Measurements from ENCODE around the gene MT1H. TPM values are rescaled to one million over a fixed set of nuclear protein-coding genes. Genes with fewer than 3 reads are reported as not detected.
"Not testable (repeated sequence)": the region's sequence is repeated elsewhere in the genome, so short reads cannot be mapped to it uniquely, and the experiment has no call there.

MT1H gene
- total RNA-seq, 2 experiments from 2014 or later: not detected

- Histone ChIP-seq H3K27ac (ENCODE audit: low read depth in 1 of 2, low read length in 2 of 2) (no peak within 1 kb of the TSS), H3K4me3 (ENCODE audit: low read length) (no peak within 1 kb of the TSS), H3K36me3 (ENCODE audit: insufficient read depth, low read length) (no peaks in the 10 kb centered on the region), H3K9me3 (ENCODE audit: control insufficient read depth in 1 of 2, insufficient read depth in 1 of 2, low read length in 2 of 2) (peaks cover 0 to 11% of the 10 kb centered on the region in 2 experiments), H3K27me3 (ENCODE audit: control insufficient read depth in 1 of 2, insufficient read depth in 2 of 2, low read length in 2 of 2) (peaks cover 48 to 59% of the 10 kb centered on the region in 2 experiments), H3K4me1 (ENCODE audit: insufficient read depth, low read length) (peaks cover 27% of the 10 kb centered on the region)
- DNase-seq: peak in 5 of 14 experiments; percentile 4 to 47 (median 20)
- POLR2A ChIA-PET: interaction anchor here (2.4 kb wide), 1 partner anchor 15 kb away, joined by 11 read pairs; the partner anchor contains the start of gene MT1X
- no peak for TF ChIP-seq CTCF (IDR thresholded peaks at IDR 0.05)
- ATAC-seq (ENCODE audit: poor library complexity): peak; percentile 41
- H3K27ac Mint-ChIP-seq: no peak within 1 kb of the TSS
- H3K36me3 Mint-ChIP-seq (ENCODE audit: low read depth): no peaks in the 10 kb centered on the region
- intact Hi-C loops (cut with DNase I, micrococcal nuclease): no loop called here
- H3K27me3 Mint-ChIP-seq: peaks cover 96% of the 10 kb centered on the region
- peaks cover 22% of the 10 kb centered on the region for H3K4me1 Mint-ChIP-seq (ENCODE audit: low read depth)
- H3K4me3 Mint-ChIP-seq: peak within 1 kb of the TSS; percentile 34
- CTCF ChIA-PET: no interaction called here
- H3K9me3 Mint-ChIP-seq: no peaks in the 10 kb centered on the region
These were observed 1.7 kb upstream of the MT1H start, which contains the start of gene MT1G for GRCh38 chr16:56667581-56668571. Gene MT1G (minus strand): TSS chr16:56668065. CDS start chr16:56667993, 72 bp downstream.

- ChIA-PET CTCF (no interaction called here), POLR2A (interaction anchor here (1.4 to 2.4 kb wide), 2 partner anchors 13 to 62 kb away, joined by 4 to 11 read pairs; partner anchors contain the start of genes MT1X and MT2A)
- Histone ChIP-seq H3K9me3 (ENCODE audit: control insufficient read depth in 1 of 2, insufficient read depth in 1 of 2, low read length in 2 of 2) (peaks cover 0 to 11% of the 10 kb centered on the region in 2 experiments), H3K36me3 (ENCODE audit: insufficient read depth, low read length) (no peaks in the 10 kb centered on the region), H3K27ac (ENCODE audit: low read depth in 1 of 2, low read length in 2 of 2) (no peak overlapping the region), H3K4me1 (ENCODE audit: insufficient read depth, low read length) (peaks cover 20% of the 10 kb centered on the region), H3K27me3 (ENCODE audit: control insufficient read depth in 1 of 2, insufficient read depth in 2 of 2, low read length in 2 of 2) (peaks cover 44 to 59% of the 10 kb centered on the region in 2 experiments), H3K4me3 (ENCODE audit: low read length) (no peak overlapping the region)
- intact Hi-C loops (cut with DNase I, micrococcal nuclease): no loop called here
- H3K36me3 Mint-ChIP-seq (ENCODE audit: low read depth): no peaks in the 10 kb centered on the region
- H3K27ac Mint-ChIP-seq: no peak overlapping the region
- no peaks in the 10 kb centered on the region for H3K9me3 Mint-ChIP-seq
- no peak overlapping the region for H3K4me3 Mint-ChIP-seq
- peaks cover 94% of the 10 kb centered on the region for H3K27me3 Mint-ChIP-seq
- TF ChIP-seq CTCF (IDR thresholded peaks at IDR 0.05): no peak
- no peak for DNase-seq
- ATAC-seq (ENCODE audit: poor library complexity): no peak
- peaks cover 22% of the 10 kb centered on the region for H3K4me1 Mint-ChIP-seq (ENCODE audit: low read depth)
These were observed 416 bp downstream of the MT1H start for GRCh38 chr16:56669840-56670619.

- no peak overlapping the region for H3K27ac Mint-ChIP-seq
- no peaks in the 10 kb centered on the region for H3K36me3 Mint-ChIP-seq (ENCODE audit: low read depth)
- Histone ChIP-seq H3K36me3 (ENCODE audit: insufficient read depth, low read length) (no peaks in the 10 kb centered on the region), H3K9me3 (ENCODE audit: control insufficient read depth in 1 of 2, insufficient read depth in 1 of 2, low read length in 2 of 2) (peaks cover 0 to 11% of the 10 kb centered on the region in 2 experiments), H3K27me3 (ENCODE audit: control insufficient read depth in 1 of 2, insufficient read depth in 2 of 2, low read length in 2 of 2) (peaks cover 43 to 59% of the 10 kb centered on the region in 2 experiments), H3K27ac (ENCODE audit: low read depth in 1 of 2, low read length in 2 of 2) (no peak overlapping the region), H3K4me3 (ENCODE audit: low read length) (no peak overlapping the region), H3K4me1 (ENCODE audit: insufficient read depth, low read length) (peaks cover 24% of the 10 kb centered on the region)
- ATAC-seq (ENCODE audit: poor library complexity) (no peak), DNase-seq (no peak)
- H3K9me3 Mint-ChIP-seq: no peaks in the 10 kb centered on the region
- ChIA-PET CTCF (no interaction called here), POLR2A (interaction anchor here (1.4 kb wide), 1 partner anchor 62 kb away, joined by 4 read pairs; the partner anchor contains the start of gene MT2A)
- H3K4me3 Mint-ChIP-seq: no peak overlapping the region
- peaks cover 94% of the 10 kb centered on the region for H3K27me3 Mint-ChIP-seq
- H3K4me1 Mint-ChIP-seq (ENCODE audit: low read depth): peaks cover 28% of the 10 kb centered on the region
- TF ChIP-seq CTCF (IDR thresholded peaks at IDR 0.05): no peak
- intact Hi-C loops (cut with DNase I, micrococcal nuclease): no loop called here
These were observed 963 bp downstream of the MT1H start for GRCh38 chr16:56670620-56670934.

GRCh38 chr16:56671691-56672090, 2.1 kb downstream of the MT1H start:
- intact Hi-C loops (cut with DNase I, micrococcal nuclease); H3K4me3 Mint-ChIP-seq; H3K4me3 ChIP-seq (ENCODE audit: low read length); H3K9me3 Mint-ChIP-seq; DNase-seq; H3K36me3 ChIP-seq (ENCODE audit: insufficient read depth, low read length); H3K27ac Mint-ChIP-seq; ATAC-seq (ENCODE audit: poor library complexity); H3K27ac ChIP-seq (ENCODE audit: low read depth in 1 of 2, low read length in 2 of 2); H3K36me3 Mint-ChIP-seq (ENCODE audit: low read depth); CTCF ChIA-PET: not testable (repeated sequence)
- Histone ChIP-seq H3K9me3 (ENCODE audit: control insufficient read depth in 1 of 2, insufficient read depth in 1 of 2, low read length in 2 of 2) (peaks cover 0 to 11% of the 10 kb centered on the region in 2 experiments), H3K4me1 (ENCODE audit: insufficient read depth, low read length) (peaks cover 32% of the 10 kb centered on the region), H3K27me3 (ENCODE audit: control insufficient read depth in 1 of 2, insufficient read depth in 2 of 2, low read length in 2 of 2) (peaks cover 37 to 52% of the 10 kb centered on the region in 2 experiments)
- peaks cover 39% of the 10 kb centered on the region for H3K4me1 Mint-ChIP-seq (ENCODE audit: low read depth)
- POLR2A ChIA-PET: interaction anchor here (0.7 kb wide), 1 partner anchor 31 kb away, joined by 3 read pairs; no protein-coding TSS in a partner anchor
- H3K27me3 Mint-ChIP-seq: peaks cover 86% of the 10 kb centered on the region

All from CD4-positive, alpha-beta T cell (primary cell).